ENCODE results near the gene CYTH1.
"Not testable (repeated sequence)": the region's sequence is repeated elsewhere in the genome, so short reads cannot be mapped to it uniquely, and the experiment has no call there.

CYTH1 gene

DNA sequence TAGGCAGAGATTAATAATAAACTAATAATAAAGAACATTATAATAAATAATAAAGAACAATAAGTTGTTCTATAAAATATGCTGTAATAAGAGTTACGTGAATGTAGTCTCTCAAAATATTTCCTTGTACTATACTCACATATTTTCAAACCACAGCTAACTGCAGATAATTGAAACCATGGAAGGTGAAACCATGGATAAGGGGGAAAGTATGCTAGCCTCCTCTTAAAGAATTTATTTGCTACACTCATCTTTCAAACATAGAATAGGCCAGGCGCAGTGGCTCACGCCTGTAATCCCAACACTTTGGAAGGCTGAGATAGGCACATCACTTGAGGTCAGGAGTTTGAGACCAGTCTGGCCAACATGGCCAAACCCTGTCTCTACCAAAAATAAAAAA is 18.5 kb downstream of the CYTH1 start:
- in situ Hi-C loops (cut with HindIII; ENCODE audit: low sequenced_read_pairs) = no loop called here

GRCh38 chr17:78761789-78762406 is 20.2 kb downstream of the CYTH1 start:
- in situ Hi-C loops (cut with HindIII; ENCODE audit: low sequenced_read_pairs) = no loop called here

DNA sequence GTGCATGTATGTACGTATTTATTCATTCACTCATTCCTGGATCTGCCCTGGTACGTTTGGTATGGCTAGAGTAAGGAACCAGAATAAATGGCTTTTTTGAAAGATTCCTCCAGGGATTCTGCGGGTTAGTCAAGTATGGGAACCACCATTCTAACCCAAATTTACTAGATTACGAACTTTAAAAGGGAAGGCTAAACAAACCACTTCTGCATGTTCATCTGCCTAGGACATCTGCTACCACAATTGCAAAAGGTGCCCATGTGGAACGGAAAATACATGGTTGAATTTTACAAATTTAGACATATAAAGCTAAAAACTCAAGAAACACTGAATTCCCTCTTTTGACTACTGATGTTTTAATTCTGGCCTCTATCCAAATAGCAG is 22.1 kb downstream of the CYTH1 start:
- in situ Hi-C loops (cut with HindIII; ENCODE audit: low sequenced_read_pairs) = no loop called here

DNA sequence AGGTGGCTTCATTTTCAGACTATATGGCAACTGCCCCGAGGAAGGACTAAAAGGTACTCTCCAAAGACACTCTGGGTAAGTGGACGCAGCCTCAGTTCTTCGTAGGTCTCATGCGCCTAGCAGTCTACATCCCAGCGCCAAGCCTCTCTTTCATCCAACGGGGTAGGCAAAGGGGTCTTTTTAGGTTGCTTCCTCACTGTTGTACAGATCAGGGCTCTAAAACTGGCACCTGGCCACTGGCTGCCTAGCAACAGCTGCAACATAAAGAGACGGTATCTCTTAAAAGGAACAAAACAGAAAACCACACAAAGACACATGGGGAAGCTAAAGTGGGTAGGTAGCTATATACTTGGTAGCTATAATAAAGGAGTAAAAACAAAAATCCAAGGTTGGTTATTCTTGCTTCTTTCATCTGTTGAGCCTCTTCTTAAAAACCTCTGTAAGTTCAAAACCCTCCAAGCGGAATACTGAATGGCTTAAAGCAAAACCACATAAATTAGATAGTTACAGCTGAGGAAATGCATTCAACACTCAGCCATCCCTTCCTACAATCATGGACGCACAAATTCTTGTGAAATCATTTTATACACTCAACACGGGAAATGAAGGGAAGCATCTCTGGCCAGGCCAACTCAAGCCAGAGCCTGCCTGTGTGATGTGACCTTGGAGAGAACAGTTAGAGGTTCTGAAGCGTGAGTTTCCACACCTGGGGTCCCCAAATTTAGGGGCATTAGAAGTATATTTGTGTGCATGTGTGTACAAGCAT is 22.7 kb downstream of the CYTH1 start:
- in situ Hi-C loops (cut with HindIII; ENCODE audit: low sequenced_read_pairs) = no loop called here

- in situ Hi-C loops (cut with HindIII; ENCODE audit: low sequenced_read_pairs) = no loop called here
Observed at GRCh38 chr17:78753316-78754250, 28.5 kb downstream of the CYTH1 start.

- in situ Hi-C loops (cut with HindIII; ENCODE audit: low sequenced_read_pairs) = no loop called here
Observed at GRCh38 chr17:78751447-78752161, 30.5 kb downstream of the CYTH1 start.

DNA sequence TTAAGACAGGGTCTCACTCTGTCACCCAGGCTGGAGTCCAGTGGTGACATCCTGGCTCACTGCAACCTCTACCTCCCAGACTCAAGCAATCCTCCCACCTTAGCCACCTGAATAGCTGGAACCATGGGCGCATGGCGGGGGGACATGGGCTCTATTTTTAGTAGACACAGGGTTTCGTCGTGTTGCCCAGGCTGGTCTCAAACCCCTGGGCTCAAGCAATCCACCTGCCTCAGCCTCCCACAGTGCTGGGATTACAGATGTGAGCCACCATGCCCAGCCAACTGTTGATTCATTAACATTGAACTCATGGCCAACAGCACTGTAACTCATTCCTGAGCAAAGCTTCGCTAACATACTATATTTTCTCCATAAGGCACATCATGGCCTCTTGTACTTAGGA is 31.1 kb downstream of the CYTH1 start:
- in situ Hi-C loops (cut with HindIII; ENCODE audit: low sequenced_read_pairs) = not testable (repeated sequence)

GRCh38 chr17:78748730-78749317 is 33.2 kb downstream of the CYTH1 start:
- in situ Hi-C loops (cut with HindIII; ENCODE audit: low sequenced_read_pairs) = no loop called here

DNA sequence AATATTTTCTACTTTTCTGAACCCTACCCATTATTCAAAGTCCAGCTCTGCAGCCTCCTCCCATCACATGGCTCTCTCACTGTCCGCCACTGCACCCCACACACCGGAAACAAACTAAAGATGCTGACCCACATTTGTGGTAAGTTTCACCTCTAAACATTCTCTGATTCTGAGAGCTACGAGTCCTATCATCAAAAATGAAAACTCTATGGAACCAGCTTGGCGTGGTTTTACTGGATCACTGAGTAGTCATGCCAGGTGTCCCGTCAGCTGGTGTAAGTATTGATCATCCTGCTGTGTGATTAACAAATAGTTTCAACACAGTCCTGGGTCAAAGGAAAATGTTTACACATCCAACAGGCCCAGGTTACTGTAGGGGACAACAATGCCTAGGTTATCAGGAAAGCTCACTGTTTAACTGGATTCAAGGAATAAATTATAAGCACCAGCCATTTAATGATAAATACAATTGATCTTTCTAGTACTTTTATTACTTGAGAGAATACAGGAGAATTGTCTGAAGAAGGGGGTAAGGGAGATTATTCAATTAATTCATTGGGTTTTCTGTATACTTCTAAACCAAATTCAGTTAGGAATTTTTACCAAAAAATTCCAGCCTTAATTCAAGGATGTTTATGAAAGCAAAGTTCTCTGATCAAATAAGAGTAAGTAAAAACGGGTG is 33.9 kb downstream of the CYTH1 start:
- in situ Hi-C loops (cut with HindIII; ENCODE audit: low sequenced_read_pairs) = no loop called here

DNA sequence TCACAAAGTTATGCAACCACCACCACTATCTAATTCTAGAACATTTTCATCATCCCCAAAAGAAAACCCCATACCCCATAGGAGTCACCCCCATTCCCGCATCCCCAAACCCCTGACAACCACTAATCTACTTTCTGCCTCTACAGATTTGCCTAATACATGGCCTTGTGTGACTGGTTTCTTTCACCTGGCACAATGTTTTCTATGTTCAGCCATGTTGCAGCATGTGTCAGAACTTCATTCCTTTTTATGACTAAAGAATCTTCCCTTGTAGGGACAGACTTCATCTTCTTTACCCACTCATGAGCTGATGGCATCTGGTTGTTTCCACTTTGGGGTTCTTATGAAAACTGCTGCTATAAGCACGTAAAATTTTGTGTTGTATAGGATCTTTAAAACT is 34.6 kb downstream of the CYTH1 start:
- in situ Hi-C loops (cut with HindIII; ENCODE audit: low sequenced_read_pairs) = no loop called here

- in situ Hi-C loops (cut with HindIII; ENCODE audit: low sequenced_read_pairs) = no loop called here
Observed at GRCh38 chr17:78746949-78747269, 35.2 kb downstream of the CYTH1 start.

DNA sequence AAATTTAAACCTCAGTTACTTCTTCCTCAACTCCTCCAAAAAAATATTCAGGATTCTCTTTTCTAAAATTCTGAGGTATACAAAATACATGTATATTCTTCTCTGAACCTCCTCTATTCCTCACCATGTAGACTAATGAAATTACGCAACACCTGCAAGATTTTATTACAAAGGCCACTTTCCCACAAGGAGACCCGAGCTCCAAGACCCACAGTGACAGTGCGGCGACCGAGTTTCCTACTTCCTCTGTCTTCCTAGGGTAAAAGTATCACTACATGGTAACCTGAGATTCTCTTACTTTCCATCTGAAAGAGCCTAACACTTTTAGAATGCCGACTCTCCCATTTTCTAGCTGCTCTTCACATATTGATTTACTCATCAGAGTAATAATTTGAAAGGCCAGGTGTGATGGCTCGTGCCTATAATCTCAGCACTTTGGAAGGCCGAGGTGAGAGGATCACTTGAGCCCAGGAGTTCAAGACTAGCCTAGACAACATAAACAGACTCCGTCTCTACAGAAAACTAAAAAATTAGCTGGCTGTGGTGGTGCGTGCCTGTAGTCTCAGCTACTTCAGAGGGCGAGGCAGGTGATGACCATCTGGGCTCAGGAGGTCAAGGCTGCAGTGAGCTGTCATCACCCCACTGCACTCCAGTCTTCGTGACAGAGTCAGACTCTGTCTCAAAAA is 35.7 kb downstream of the CYTH1 start:
- in situ Hi-C loops (cut with HindIII; ENCODE audit: low sequenced_read_pairs) = no loop called here

DNA sequence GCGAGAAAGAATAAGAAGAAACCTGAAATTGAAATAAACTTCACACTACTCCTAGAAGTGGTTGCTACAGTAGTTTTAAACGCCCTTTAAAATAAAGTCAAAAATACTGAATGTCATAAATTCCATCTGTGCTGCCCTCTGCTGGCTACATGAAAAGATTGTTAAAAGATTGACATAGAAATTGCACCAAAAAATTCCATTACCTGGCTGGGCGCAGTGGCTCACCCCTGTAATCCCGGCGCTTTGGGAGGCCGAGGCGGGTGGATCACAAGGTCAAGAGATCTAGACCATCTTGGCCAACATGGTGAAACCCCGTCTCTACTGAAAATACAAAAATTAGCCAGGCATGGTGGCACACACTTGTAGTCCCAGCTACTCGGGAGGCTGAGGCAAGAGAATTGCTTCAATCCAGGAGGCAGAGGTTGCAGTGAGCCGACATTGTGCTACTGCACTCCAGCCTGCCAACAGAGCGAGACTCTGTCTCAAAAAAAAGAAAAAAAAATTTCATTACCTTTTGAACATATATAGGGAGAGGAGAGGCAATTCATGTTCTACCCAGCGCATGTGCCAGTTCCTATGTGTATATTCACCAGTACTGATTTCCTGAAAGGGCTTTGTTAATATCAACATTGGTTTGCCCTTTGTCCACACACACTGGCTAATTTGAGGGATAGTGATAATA is 36.5 kb downstream of the CYTH1 start:
- in situ Hi-C loops (cut with HindIII; ENCODE audit: low sequenced_read_pairs) = no loop called here

GRCh38 chr17:78742901-78743300 is 39.2 kb downstream of the CYTH1 start:
- in situ Hi-C loops (cut with HindIII; ENCODE audit: low sequenced_read_pairs) = no loop called here

- in situ Hi-C loops (cut with HindIII; ENCODE audit: low sequenced_read_pairs) = no loop called here
Observed at GRCh38 chr17:78741644-78742284, 40.3 kb downstream of the CYTH1 start.

- in situ Hi-C loops (cut with HindIII; ENCODE audit: low sequenced_read_pairs) = no loop called here
Observed at GRCh38 chr17:78739331-78739931, 42.6 kb downstream of the CYTH1 start.

- in situ Hi-C loops (cut with HindIII; ENCODE audit: low sequenced_read_pairs) = no loop called here
Observed at GRCh38 chr17:78738698-78739097, 43.4 kb downstream of the CYTH1 start.

- in situ Hi-C loops (cut with HindIII; ENCODE audit: low sequenced_read_pairs) = no loop called here
Observed at GRCh38 chr17:78738278-78738677, 43.8 kb downstream of the CYTH1 start.
